Endothelial cell of umbilical vein (primary cell): ENCODE results near the gene TMEM37. TPM values are rescaled to one million over a fixed set of nuclear protein-coding genes. Genes with fewer than 3 reads are reported as not detected.

Experiments
- BruUV-seq: library from RNA; stranded (reverse); fragments of 400-500 nt; replicated peaks from 2 replicates; lab custom pipeline; 2021; lab: Mats Ljungman, UMichigan
- CTCF ChIA-PET: fragments of 300-600, 350-600 bp; sonication (Branson Sonifier 250); formaldehyde crosslinking; loops from one replicate; lab custom pipeline; 2021; ENCODE audit warnings: antibody characterized with exemption, inconsistent platforms; lab: Charles Lee
- POLR2A ChIA-PET: fragments of 300-600, 350-600 bp; sonication (Branson Sonifier 250); formaldehyde crosslinking; loops from one replicate; lab custom pipeline; 2021; ENCODE audit warnings: antibody characterized with exemption, inconsistent platforms; lab: Charles Lee
- DNase-seq: peaks from one replicate; pipeline ENCODE4 v3.0.0-alpha.2; 2011; ENCODE audit warnings: low read depth, low spot score
- FAIRE-seq: peaks from 2 replicates; lab custom pipeline; 2011; peaks lifted over from hg19 to GRCh38; lab: Jason Lieb, UNC
- H2AFZ ChIP-seq: 2 replicates; pipeline ENCODE4 v1.6.0; 2012; ENCODE audit warnings: low read depth, low read length, control low read depth, inconsistent platforms
- H3K27ac ChIP-seq: 2 replicates; pipeline ENCODE4 v1.5.1; 2011; ENCODE audit warnings: low read depth, mild to moderate bottlenecking, control low read depth, low read length, moderate library complexity; ENCODE audit not compliant: insufficient read depth
- H3K27me3 ChIP-seq, 2 experiments: 2 replicates each; pipeline versions ENCODE4 v1.6.0 to v1.6.1; 2011; ENCODE audit warnings: low read length in 2 of 2, mixed read lengths in 1 of 2; ENCODE audit not compliant: control insufficient read depth in 2 of 2, insufficient read depth in 2 of 2
- H3K36me3 ChIP-seq, 2 experiments: 2 replicates in 1 of 2; 3 replicates in 1 of 2; pipeline ENCODE4 v1.5.1; 2011; ENCODE audit warnings: low read length in 2 of 2, mild to moderate bottlenecking in 1 of 2, moderate library complexity in 1 of 2; ENCODE audit not compliant: control insufficient read depth in 2 of 2, insufficient read depth in 2 of 2; ENCODE audit errors: extremely low read depth in 1 of 2
- H3K4me1 ChIP-seq: 3 replicates; pipeline ENCODE4 v1.5.1; 2011; ENCODE audit warnings: mild to moderate bottlenecking, low read length; ENCODE audit not compliant: control insufficient read depth, insufficient read depth; ENCODE audit errors: extremely low read depth
- H3K4me2 ChIP-seq: 2 replicates; pipeline ENCODE4 v1.6.1; 2011; ENCODE audit warnings: low read length, control low read depth, mixed read lengths; ENCODE audit not compliant: insufficient read depth
- H3K4me3 ChIP-seq, 3 experiments: fragments of 200-600 bp in 1 of 3; sonication (generic), shearing (Covaris generic) in 1 of 3; replicated peaks in 1 of 3; 2 replicates each; pipeline ENCODE4 v1.5.1; 2011 to 2016; ENCODE audit warnings: control low read depth in 3 of 3, low read length in 3 of 3, mild to moderate bottlenecking in 2 of 3, inconsistent platforms in 1 of 3, low read depth in 1 of 3, moderate library complexity in 1 of 3; ENCODE audit not compliant: insufficient read depth in 1 of 3
- H3K79me2 ChIP-seq: 2 replicates; pipeline ENCODE4 v1.6.0; 2012; ENCODE audit warnings: low read length, inconsistent platforms; ENCODE audit not compliant: control insufficient read depth, insufficient read depth
- H3K9ac ChIP-seq: replicated peaks from 2 replicates; pipeline ENCODE3; 2011; ENCODE audit warnings: low read length, control low read depth; ENCODE audit not compliant: insufficient read depth; ENCODE audit errors: extremely low read depth
- H3K9me1 ChIP-seq: replicated peaks from 3 replicates; pipeline ENCODE4 v1.6.0; 2011; ENCODE audit warnings: mild to moderate bottlenecking, low read length; ENCODE audit not compliant: control insufficient read depth, insufficient read depth; ENCODE audit errors: extremely low read depth
- H3K9me3 ChIP-seq: replicated peaks from 2 replicates; pipeline ENCODE4 v1.5.1; 2012; ENCODE audit warnings: low read length, inconsistent platforms; ENCODE audit not compliant: control insufficient read depth, insufficient read depth
- H4K20me1 ChIP-seq: replicated peaks from 2 replicates; pipeline ENCODE3; 2011; ENCODE audit warnings: mild to moderate bottlenecking, low read length; ENCODE audit not compliant: control insufficient read depth, insufficient read depth; ENCODE audit errors: extremely low read depth
- EZH2 ChIP-seq: IDR thresholded peaks from 2 replicates; pipeline ENCODE4 v1.6.1; 2012; ENCODE audit warnings: borderline replicate concordance, low read depth, mild to moderate bottlenecking, moderate library complexity, low read length, inconsistent platforms; ENCODE audit not compliant: severe bottlenecking
- FOS ChIP-seq: IDR thresholded peaks from 2 replicates; pipeline ENCODE4 v1.6.1; 2011; ENCODE audit warnings: mild to moderate bottlenecking, low read length, moderate library complexity, borderline replicate concordance; ENCODE audit not compliant: insufficient read depth
- GATA2 ChIP-seq: IDR thresholded peaks from 2 replicates; pipeline ENCODE4 v1.7.0; 2011; ENCODE audit warnings: low read depth, mild to moderate bottlenecking, moderate library complexity, mixed read lengths, low read length; ENCODE audit not compliant: insufficient read length, insufficient read depth
- JUN ChIP-seq: IDR thresholded peaks from 2 replicates; pipeline ENCODE4 v1.6.1; 2011; ENCODE audit warnings: borderline replicate concordance, low read depth; ENCODE audit not compliant: insufficient read length, insufficient read depth
- MYC ChIP-seq: IDR thresholded peaks from one replicate; pipeline ENCODE4 v1.6.1; 2011; ENCODE audit warnings: mild to moderate bottlenecking, low read depth, low read length
- POLR2A ChIP-seq: IDR thresholded peaks from 2 replicates; pipeline ENCODE4 v1.6.1; 2012; ENCODE audit warnings: low read depth, mild to moderate bottlenecking, control low read depth, low read length
- POLR2AphosphoS5 ChIP-seq: IDR thresholded peaks from 2 replicates; pipeline ENCODE4 v1.6.1; 2012; ENCODE audit warnings: low read depth, mild to moderate bottlenecking, control low read depth, low read length, moderate library complexity; ENCODE audit not compliant: insufficient read depth
- dilution Hi-C: fragments of 300-500 bp; cut with MboI; formaldehyde crosslinking; loops from one replicate; pipeline ENCODE4 v1.15.0; 2019; ENCODE audit warnings: low sequenced_read_pairs; ENCODE audit not compliant: extremely low pct_ligation_motif_present
- intact Hi-C: fragments of 100-400 bp; cut with micrococcal nuclease; formaldehyde crosslinking; loops from one replicate; pipeline ENCODE4 v1.10.0; 2022
- polyA plus RNA-seq, 4 experiments: library from polyadenylated mRNA; depleted of rRNA in 3 of 4; stranded (reverse) in 3 of 4; unstranded in 1 of 4; fragments of >200 nt; gene quantifications; 2 replicates each; pipeline versions ENCODE4 v1.2.1 to v1.2.3, GENCODE V29; 2011 to 2012; ENCODE audit warnings: missing spikeins in 1 of 4
- total RNA-seq: library from RNA; stranded (reverse); gene quantifications from 2 replicates; pipeline ENCODE4 v1.2.3, GENCODE V29; 2021
- TF ChIP-seq, protein P1 (sequence below): IDR thresholded peaks from 2 replicates; pipeline ENCODE4 v1.6.1; 2011; ENCODE audit not compliant: insufficient read depth, insufficient read length
- TF ChIP-seq, protein P2 (sequence below), 2 donors: IDR thresholded peaks; 1 replicate in 1 of 2; 2 replicates in 1 of 2; pipeline ENCODE4 v1.5.1; 2011; ENCODE audit warnings: low read length in 2 of 2, mild to moderate bottlenecking in 2 of 2, moderate library complexity in 2 of 2, control low read depth in 1 of 2, inconsistent platforms in 1 of 2, low read depth in 1 of 2; ENCODE audit not compliant: insufficient read depth in 1 of 2; ENCODE audit errors: extremely low read depth in 1 of 2

The TMEM37 gene
- total and polyA plus RNA-seq, 2 donors (not counting 3 experiments of a cell fraction or from before 2014, with no cell fraction given): 3.5 to 16.2 TPM

DNA sequence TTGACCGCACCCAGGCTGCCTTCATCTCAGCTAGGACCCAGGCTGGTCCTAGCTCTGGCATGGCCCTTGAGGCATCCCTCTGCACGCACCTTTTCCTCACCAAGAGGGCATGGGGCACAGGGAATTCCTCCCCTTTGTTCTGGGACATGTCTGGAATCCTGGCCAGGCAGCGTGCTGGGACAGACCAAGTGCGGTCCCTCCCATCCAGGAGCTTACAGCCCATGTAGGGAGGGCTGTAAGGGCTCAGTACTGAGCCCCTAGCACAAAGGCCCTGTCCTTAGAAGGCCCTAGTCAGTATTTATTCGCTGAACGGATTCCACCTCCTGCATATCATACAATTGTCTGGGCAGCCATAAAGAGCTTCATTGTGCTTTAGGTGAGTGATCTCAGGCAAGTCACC, 3.0 kb downstream of the TMEM37 start:
- H3K4me1 ChIP-seq: peaks cover 9% of the 10 kb centered on the region
- no peak overlapping the region for H2AFZ ChIP-seq
- no peak overlapping the region for H3K4me3 ChIP-seq
- H3K27ac ChIP-seq: no peak overlapping the region
- H3K27me3 ChIP-seq: no peaks in the 10 kb centered on the region
- no peaks in the 10 kb centered on the region for H3K79me2 ChIP-seq
- no peaks in the 10 kb centered on the region for H4K20me1 ChIP-seq
- FAIRE-seq: no peak
- POLR2A ChIA-PET: no interaction called here
- no peaks in the 10 kb centered on the region for H3K9me3 ChIP-seq
- CTCF ChIA-PET: interaction anchor here (1.5 to 1.9 kb wide), 2 partner anchors 18 to 42 kb away, joined by 5 to 6 read pairs; no protein-coding TSS in a partner anchor
- no peak for DNase-seq
- H3K4me2 ChIP-seq: no peak overlapping the region
- H3K36me3 ChIP-seq: no peaks in the 10 kb centered on the region
- H3K9me1 ChIP-seq: no peaks in the 10 kb centered on the region
- no TSS peak for BruUV-seq
- no peak for TF ChIP-seq JUN
- no peak for TF ChIP-seq POLR2AphosphoS5
- no peak for TF ChIP-seq MYC
- no peak for TF ChIP-seq FOS
- no peak for TF ChIP-seq GATA2
- TF ChIP-seq, protein P1, sequence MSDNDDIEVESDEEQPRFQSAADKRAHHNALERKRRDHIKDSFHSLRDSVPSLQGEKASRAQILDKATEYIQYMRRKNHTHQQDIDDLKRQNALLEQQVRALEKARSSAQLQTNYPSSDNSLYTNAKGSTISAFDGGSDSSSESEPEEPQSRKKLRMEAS: no peak
- no peak for TF ChIP-seq POLR2A
- no peak for TF ChIP-seq EZH2
- TF ChIP-seq, protein P2, sequence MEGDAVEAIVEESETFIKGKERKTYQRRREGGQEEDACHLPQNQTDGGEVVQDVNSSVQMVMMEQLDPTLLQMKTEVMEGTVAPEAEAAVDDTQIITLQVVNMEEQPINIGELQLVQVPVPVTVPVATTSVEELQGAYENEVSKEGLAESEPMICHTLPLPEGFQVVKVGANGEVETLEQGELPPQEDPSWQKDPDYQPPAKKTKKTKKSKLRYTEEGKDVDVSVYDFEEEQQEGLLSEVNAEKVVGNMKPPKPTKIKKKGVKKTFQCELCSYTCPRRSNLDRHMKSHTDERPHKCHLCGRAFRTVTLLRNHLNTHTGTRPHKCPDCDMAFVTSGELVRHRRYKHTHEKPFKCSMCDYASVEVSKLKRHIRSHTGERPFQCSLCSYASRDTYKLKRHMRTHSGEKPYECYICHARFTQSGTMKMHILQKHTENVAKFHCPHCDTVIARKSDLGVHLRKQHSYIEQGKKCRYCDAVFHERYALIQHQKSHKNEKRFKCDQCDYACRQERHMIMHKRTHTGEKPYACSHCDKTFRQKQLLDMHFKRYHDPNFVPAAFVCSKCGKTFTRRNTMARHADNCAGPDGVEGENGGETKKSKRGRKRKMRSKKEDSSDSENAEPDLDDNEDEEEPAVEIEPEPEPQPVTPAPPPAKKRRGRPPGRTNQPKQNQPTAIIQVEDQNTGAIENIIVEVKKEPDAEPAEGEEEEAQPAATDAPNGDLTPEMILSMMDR (IDR thresholded peaks at IDR 0.05; ENCODE audit: extremely low read depth in 1 of 2, insufficient read depth in 1 of 2, low read depth in 1 of 2, low read length in 2 of 2): no peak
- dilution Hi-C loops: no loop called here
- intact Hi-C loops: no loop called here
- no peak overlapping the region for H3K9ac ChIP-seq
